Endothelial cell of umbilical vein (primary cell): Measurements from ENCODE around the gene ADAMTS12. TPM values are rescaled to one million over a fixed set of nuclear protein-coding genes. Genes with fewer than 3 reads are reported as not detected.
"Not testable (repeated sequence)": the region's sequence is repeated elsewhere in the genome, so short reads cannot be mapped to it uniquely, and the experiment has no call there.

Experiments used
- BruUV-seq: library from RNA; stranded (reverse); fragments of 400-500 nt; replicated peaks from 2 replicates; lab custom pipeline; 2021; lab: Mats Ljungman, UMichigan
- CTCF ChIA-PET: fragments of 300-600, 350-600 bp; sonication (Branson Sonifier 250); formaldehyde crosslinking; loops from one replicate; lab custom pipeline; 2021; ENCODE audit warnings: antibody characterized with exemption, inconsistent platforms; lab: Charles Lee
- POLR2A ChIA-PET: fragments of 300-600, 350-600 bp; sonication (Branson Sonifier 250); formaldehyde crosslinking; loops from one replicate; lab custom pipeline; 2021; ENCODE audit warnings: antibody characterized with exemption, inconsistent platforms; lab: Charles Lee
- DNase-seq: peaks from one replicate; pipeline ENCODE4 v3.0.0-alpha.2; 2011; ENCODE audit warnings: low read depth, low spot score
- FAIRE-seq: peaks from 2 replicates; lab custom pipeline; 2011; peaks lifted over from hg19 to GRCh38; lab: Jason Lieb, UNC
- H2AFZ ChIP-seq: 2 replicates; pipeline ENCODE4 v1.6.0; 2012; ENCODE audit warnings: low read depth, low read length, control low read depth, inconsistent platforms
- H3K27ac ChIP-seq: 2 replicates; pipeline ENCODE4 v1.5.1; 2011; ENCODE audit warnings: low read depth, mild to moderate bottlenecking, control low read depth, low read length, moderate library complexity; ENCODE audit not compliant: insufficient read depth
- H3K27me3 ChIP-seq, 2 experiments: 2 replicates each; pipeline versions ENCODE4 v1.6.0 to v1.6.1; 2011; ENCODE audit warnings: low read length in 2 of 2, mixed read lengths in 1 of 2; ENCODE audit not compliant: control insufficient read depth in 2 of 2, insufficient read depth in 2 of 2
- H3K36me3 ChIP-seq, 2 experiments: 2 replicates in 1 of 2; 3 replicates in 1 of 2; pipeline ENCODE4 v1.5.1; 2011; ENCODE audit warnings: low read length in 2 of 2, mild to moderate bottlenecking in 1 of 2, moderate library complexity in 1 of 2; ENCODE audit not compliant: control insufficient read depth in 2 of 2, insufficient read depth in 2 of 2; ENCODE audit errors: extremely low read depth in 1 of 2
- H3K4me1 ChIP-seq: 3 replicates; pipeline ENCODE4 v1.5.1; 2011; ENCODE audit warnings: mild to moderate bottlenecking, low read length; ENCODE audit not compliant: control insufficient read depth, insufficient read depth; ENCODE audit errors: extremely low read depth
- H3K4me2 ChIP-seq: 2 replicates; pipeline ENCODE4 v1.6.1; 2011; ENCODE audit warnings: low read length, control low read depth, mixed read lengths; ENCODE audit not compliant: insufficient read depth
- H3K4me3 ChIP-seq, 3 experiments: fragments of 200-600 bp in 1 of 3; sonication (generic), shearing (Covaris generic) in 1 of 3; replicated peaks in 1 of 3; 2 replicates each; pipeline ENCODE4 v1.5.1; 2011 to 2016; ENCODE audit warnings: control low read depth in 3 of 3, low read length in 3 of 3, mild to moderate bottlenecking in 2 of 3, inconsistent platforms in 1 of 3, low read depth in 1 of 3, moderate library complexity in 1 of 3; ENCODE audit not compliant: insufficient read depth in 1 of 3
- H3K79me2 ChIP-seq: 2 replicates; pipeline ENCODE4 v1.6.0; 2012; ENCODE audit warnings: low read length, inconsistent platforms; ENCODE audit not compliant: control insufficient read depth, insufficient read depth
- H3K9ac ChIP-seq: replicated peaks from 2 replicates; pipeline ENCODE3; 2011; ENCODE audit warnings: low read length, control low read depth; ENCODE audit not compliant: insufficient read depth; ENCODE audit errors: extremely low read depth
- H3K9me1 ChIP-seq: replicated peaks from 3 replicates; pipeline ENCODE4 v1.6.0; 2011; ENCODE audit warnings: mild to moderate bottlenecking, low read length; ENCODE audit not compliant: control insufficient read depth, insufficient read depth; ENCODE audit errors: extremely low read depth
- H3K9me3 ChIP-seq: replicated peaks from 2 replicates; pipeline ENCODE4 v1.5.1; 2012; ENCODE audit warnings: low read length, inconsistent platforms; ENCODE audit not compliant: control insufficient read depth, insufficient read depth
- H4K20me1 ChIP-seq: replicated peaks from 2 replicates; pipeline ENCODE3; 2011; ENCODE audit warnings: mild to moderate bottlenecking, low read length; ENCODE audit not compliant: control insufficient read depth, insufficient read depth; ENCODE audit errors: extremely low read depth
- EZH2 ChIP-seq: IDR thresholded peaks from 2 replicates; pipeline ENCODE4 v1.6.1; 2012; ENCODE audit warnings: borderline replicate concordance, low read depth, mild to moderate bottlenecking, moderate library complexity, low read length, inconsistent platforms; ENCODE audit not compliant: severe bottlenecking
- JUN ChIP-seq: IDR thresholded peaks from 2 replicates; pipeline ENCODE4 v1.6.1; 2011; ENCODE audit warnings: borderline replicate concordance, low read depth; ENCODE audit not compliant: insufficient read length, insufficient read depth
- dilution Hi-C: fragments of 300-500 bp; cut with MboI; formaldehyde crosslinking; loops from one replicate; pipeline ENCODE4 v1.15.0; 2019; ENCODE audit warnings: low sequenced_read_pairs; ENCODE audit not compliant: extremely low pct_ligation_motif_present
- intact Hi-C: fragments of 100-400 bp; cut with micrococcal nuclease; formaldehyde crosslinking; loops from one replicate; pipeline ENCODE4 v1.10.0; 2022
- polyA plus RNA-seq, 4 experiments: library from polyadenylated mRNA; depleted of rRNA in 3 of 4; stranded (reverse) in 3 of 4; unstranded in 1 of 4; fragments of >200 nt; gene quantifications; 2 replicates each; pipeline versions ENCODE4 v1.2.1 to v1.2.3, GENCODE V29; 2011 to 2012; ENCODE audit warnings: missing spikeins in 1 of 4
- total RNA-seq: library from RNA; stranded (reverse); gene quantifications from 2 replicates; pipeline ENCODE4 v1.2.3, GENCODE V29; 2021
- TF ChIP-seq, protein P1 (sequence below): IDR thresholded peaks from 2 replicates; pipeline ENCODE4 v1.6.1; 2011; ENCODE audit not compliant: insufficient read depth, insufficient read length

ADAMTS12 gene
- total and polyA plus RNA-seq, 2 donors (not counting 3 experiments of a cell fraction or from before 2014, with no cell fraction given) = 0.88 TPM; not detected in 1

DNA sequence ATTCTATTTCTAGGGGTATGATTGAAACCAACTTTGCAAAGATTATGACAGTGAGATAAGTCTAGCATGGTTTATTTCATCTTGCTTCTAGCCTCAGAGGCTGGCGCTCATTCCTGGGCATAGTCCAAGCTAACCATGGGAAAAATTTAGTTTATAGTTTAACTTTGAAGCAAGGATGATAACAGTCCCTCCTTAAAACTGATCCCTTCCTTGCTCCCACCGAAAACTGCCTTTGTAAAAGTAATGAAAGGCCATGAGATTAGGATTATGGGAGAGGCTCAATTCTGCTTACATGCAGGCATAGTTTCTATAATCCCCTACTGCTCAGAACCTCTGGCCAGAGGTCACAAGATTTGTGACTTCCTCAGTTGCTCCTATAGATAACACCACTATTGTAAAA lies 375.4 kb downstream of the ADAMTS12 start:
- FAIRE-seq (no peak), DNase-seq (no peak)
- CTCF ChIA-PET = interaction anchor here (2.2 kb wide), 1 partner anchor 418 kb away, joined by 8 read pairs; no protein-coding TSS in a partner anchor
- POLR2A ChIA-PET = no interaction called here
- no peaks in the 10 kb centered on the region for H3K4me1 ChIP-seq
- TF ChIP-seq EZH2 (no peak), JUN (no peak)
- TF ChIP-seq, protein P1, sequence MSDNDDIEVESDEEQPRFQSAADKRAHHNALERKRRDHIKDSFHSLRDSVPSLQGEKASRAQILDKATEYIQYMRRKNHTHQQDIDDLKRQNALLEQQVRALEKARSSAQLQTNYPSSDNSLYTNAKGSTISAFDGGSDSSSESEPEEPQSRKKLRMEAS = no peak
- BruUV-seq = no TSS peak
- no peak overlapping the region for H3K9ac ChIP-seq
- no peak overlapping the region for H3K4me2 ChIP-seq
- no peaks in the 10 kb centered on the region for H4K20me1 ChIP-seq
- no peaks in the 10 kb centered on the region for H3K9me1 ChIP-seq
- no peak overlapping the region for H2AFZ ChIP-seq
- H3K27ac ChIP-seq = no peak overlapping the region
- H3K36me3 ChIP-seq = no peaks in the 10 kb centered on the region
- intact Hi-C loops (no loop called here), dilution Hi-C loops (no loop called here)
- no peaks in the 10 kb centered on the region for H3K27me3 ChIP-seq
- H3K79me2 ChIP-seq = no peaks in the 10 kb centered on the region
- no peaks in the 10 kb centered on the region for H3K9me3 ChIP-seq
- H3K4me3 ChIP-seq = no peak overlapping the region

DNA sequence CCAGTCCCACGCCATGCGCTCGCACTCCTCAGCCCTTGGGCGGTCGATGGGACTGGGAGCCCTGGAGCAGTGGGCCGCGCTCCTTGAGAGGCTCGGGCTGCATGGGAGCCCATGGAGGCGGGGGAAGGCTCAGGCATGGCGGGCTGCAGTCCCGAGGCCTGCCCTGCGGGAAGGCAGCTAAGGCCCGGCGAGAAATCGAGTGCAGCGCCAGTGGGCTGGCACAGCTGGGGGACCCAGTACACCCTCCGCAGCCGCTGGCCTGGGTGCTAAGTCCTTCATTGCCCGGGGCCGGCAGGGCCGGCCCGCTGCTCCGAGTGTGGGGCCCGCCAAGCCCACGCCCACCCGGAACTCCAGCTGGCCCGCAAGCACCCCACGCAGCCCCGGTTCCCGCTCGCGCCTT lies 376.4 kb downstream of the ADAMTS12 start:
- BruUV-seq, H3K36me3 ChIP-seq, H3K9me1 ChIP-seq, H2AFZ ChIP-seq, H3K27ac ChIP-seq, H3K27me3 ChIP-seq, POLR2A ChIA-PET, H4K20me1 ChIP-seq, H3K4me1 ChIP-seq, H3K9ac ChIP-seq, H3K4me3 ChIP-seq, H3K9me3 ChIP-seq, dilution Hi-C loops, CTCF ChIA-PET, FAIRE-seq, DNase-seq, H3K79me2 ChIP-seq, H3K4me2 ChIP-seq, intact Hi-C loops: not testable (repeated sequence)
